Measurements from ENCODE around the gene MRPS2. TPM values are rescaled to one million over a fixed set of nuclear protein-coding genes. Genes with fewer than 3 reads are reported as not detected.

The MRPS2 gene
- polyA plus RNA-seq, 2 of the 4 experiments (the other 2 are of a cell fraction), result 66.9 to 90.1 TPM

DNA sequence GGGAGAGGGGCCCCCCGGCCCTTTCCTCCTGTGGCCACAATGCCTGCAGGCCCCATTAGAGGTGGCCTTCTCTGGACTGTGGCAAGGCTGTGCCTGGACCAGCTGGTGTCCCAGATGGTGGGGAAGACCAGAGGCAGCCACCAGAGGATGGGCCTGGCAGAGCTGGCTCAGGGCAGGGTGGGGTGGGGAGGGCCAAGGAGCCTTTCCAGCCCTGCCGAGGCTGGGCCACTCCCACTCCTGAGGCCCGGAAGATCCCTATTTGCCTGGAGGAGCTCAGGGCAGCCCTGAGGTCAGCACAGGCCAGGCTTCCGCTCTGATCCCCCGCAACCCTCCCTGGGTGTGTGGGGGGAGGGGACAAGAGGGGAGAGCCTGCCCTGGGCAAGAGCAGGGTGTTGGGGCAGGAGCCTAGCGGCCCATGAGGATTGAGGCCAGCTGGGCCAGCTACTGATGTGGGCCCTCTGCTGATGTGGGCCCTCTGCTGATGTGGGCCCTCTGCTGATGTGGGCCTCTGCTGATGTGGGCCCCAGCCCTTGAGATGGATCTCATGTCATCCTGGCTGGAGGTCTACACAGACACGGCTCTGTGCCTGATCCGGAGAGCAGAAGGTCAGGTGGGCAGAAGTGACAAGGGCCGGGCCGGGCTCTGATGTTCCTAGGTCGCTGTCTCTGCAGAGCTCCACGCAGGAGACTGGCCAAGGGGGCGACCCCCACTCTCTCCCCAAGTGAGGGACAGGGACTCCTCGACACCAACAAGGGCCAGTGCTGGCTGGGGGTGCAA is 6.0 kb downstream of the MRPS2 start:
- Histone ChIP-seq H3K9me3 (no peaks in the 10 kb centered on the region), H3K4me3 (no peak overlapping the region), H3K4me2 (no peak overlapping the region), H3K4me1 (peaks cover 11% of the 10 kb centered on the region), H3K27ac (no peak overlapping the region)
- DNase-seq (ENCODE audit: low read depth in 1 of 2, low spot score in 1 of 2) (no peak), FAIRE-seq (no peak), ATAC-seq (peak in 1 of 2 experiments; percentile 33; a peak in 3 of 6 replicates)
- ChIA-PET POLR2A (no interaction called here), CTCF (interaction anchor here (0.9 to 3.9 kb wide), 9 partner anchors 13 to 675 kb away, joined by 3 to 38 read pairs (median 8); partner anchors contain the start of gene PPP1R26)
- TF ChIP-seq CBX8 (IDR thresholded peaks at IDR 0.05), result no peak
- no peak for TF ChIP-seq CHD2 (IDR thresholded peaks at IDR 0.05; ENCODE audit: low read length, partially characterized antibody)
- TF ChIP-seq, protein P1, sequence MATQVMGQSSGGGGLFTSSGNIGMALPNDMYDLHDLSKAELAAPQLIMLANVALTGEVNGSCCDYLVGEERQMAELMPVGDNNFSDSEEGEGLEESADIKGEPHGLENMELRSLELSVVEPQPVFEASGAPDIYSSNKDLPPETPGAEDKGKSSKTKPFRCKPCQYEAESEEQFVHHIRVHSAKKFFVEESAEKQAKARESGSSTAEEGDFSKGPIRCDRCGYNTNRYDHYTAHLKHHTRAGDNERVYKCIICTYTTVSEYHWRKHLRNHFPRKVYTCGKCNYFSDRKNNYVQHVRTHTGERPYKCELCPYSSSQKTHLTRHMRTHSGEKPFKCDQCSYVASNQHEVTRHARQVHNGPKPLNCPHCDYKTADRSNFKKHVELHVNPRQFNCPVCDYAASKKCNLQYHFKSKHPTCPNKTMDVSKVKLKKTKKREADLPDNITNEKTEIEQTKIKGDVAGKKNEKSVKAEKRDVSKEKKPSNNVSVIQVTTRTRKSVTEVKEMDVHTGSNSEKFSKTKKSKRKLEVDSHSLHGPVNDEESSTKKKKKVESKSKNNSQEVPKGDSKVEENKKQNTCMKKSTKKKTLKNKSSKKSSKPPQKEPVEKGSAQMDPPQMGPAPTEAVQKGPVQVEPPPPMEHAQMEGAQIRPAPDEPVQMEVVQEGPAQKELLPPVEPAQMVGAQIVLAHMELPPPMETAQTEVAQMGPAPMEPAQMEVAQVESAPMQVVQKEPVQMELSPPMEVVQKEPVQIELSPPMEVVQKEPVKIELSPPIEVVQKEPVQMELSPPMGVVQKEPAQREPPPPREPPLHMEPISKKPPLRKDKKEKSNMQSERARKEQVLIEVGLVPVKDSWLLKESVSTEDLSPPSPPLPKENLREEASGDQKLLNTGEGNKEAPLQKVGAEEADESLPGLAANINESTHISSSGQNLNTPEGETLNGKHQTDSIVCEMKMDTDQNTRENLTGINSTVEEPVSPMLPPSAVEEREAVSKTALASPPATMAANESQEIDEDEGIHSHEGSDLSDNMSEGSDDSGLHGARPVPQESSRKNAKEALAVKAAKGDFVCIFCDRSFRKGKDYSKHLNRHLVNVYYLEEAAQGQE (IDR thresholded peaks at IDR 0.05), result no peak
- TF ChIP-seq RARB (CRISPR knock-in tag; IDR thresholded peaks at IDR 0.05), result no peak
- TF ChIP-seq KDM1A (IDR thresholded peaks at IDR 0.05; ENCODE audit: low read depth), result no peak
- no peak for TF ChIP-seq HEYL (CRISPR knock-in tag; IDR thresholded peaks at IDR 0.05)
- no peak for TF ChIP-seq ZNF302 (CRISPR knock-in tag; IDR thresholded peaks at IDR 0.05)
- TF ChIP-seq JUN (IDR thresholded peaks at IDR 0.05), result no peak
- TF ChIP-seq CHD4 (IDR thresholded peaks at IDR 0.05; ENCODE audit: borderline replicate concordance), result no peak
- TF ChIP-seq GATA3 (IDR thresholded peaks at IDR 0.05; ENCODE audit: borderline replicate concordance), result no peak
- TF ChIP-seq NFE2L2 (conservative IDR thresholded peaks at IDR 0.05; ENCODE audit: low read length), result no peak
- TF ChIP-seq BHLHE40 (IDR thresholded peaks at IDR 0.05; ENCODE audit: low read depth, low read length), result no peak
- no peak for TF ChIP-seq RCOR1 (IDR thresholded peaks at IDR 0.05; ENCODE audit: low read depth, low read length)
- no peak for TF ChIP-seq ZSCAN20 (CRISPR knock-in tag; IDR thresholded peaks at IDR 0.05)
- 100% methylated on average over 1 of the region's 14 CpGs for WGBS (ENCODE audit: missing lambda C conversion rate)

DNA sequence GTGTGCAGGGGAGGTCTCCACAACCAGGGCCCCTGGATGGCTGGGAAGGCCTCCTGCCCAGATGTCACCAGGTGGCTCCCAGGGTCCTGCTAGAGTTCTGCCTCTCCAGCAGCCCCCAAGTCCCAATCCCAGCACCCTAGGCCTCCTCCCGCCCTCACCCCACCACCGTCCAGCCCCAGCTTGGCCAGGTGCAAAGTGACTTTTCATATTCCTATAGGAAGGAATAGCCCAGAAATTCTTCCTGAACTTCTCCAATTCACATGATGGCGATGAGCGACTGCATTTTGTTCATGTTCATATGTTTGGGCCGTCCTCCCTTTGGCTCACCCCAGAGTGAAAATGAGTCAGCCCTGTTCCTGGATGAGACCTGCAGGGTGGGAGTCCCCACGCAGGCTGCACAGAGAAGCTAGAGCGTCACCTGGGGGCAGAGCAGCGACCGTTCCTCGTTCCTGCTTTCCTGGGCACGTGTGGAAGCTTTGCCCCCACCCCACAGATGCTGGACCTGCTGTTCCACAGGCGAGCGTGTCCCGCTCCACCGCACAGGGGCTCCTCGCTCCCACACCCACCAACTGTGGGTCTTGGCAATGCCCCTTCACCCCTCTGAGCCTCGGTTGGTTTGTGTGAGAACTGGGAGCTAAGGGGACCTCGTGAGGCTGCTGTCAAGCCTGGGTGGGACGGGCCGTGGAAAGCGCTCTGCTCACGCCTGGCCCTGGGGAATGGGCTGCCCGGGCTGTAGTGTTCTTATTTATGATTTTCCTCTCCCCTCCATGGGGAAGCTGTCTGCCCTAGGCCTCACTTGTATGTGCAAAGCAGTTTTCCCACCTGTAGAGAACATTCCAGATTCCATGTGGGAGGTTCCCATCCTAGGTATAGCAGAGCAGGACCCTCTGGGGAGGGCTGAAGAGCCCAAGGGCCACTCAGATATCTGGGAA is 6.9 kb downstream of the MRPS2 start:
- no peak overlapping the region for H3K4me3 ChIP-seq
- ATAC-seq (no peak), DNase-seq (ENCODE audit: low read depth in 1 of 2, low spot score in 1 of 2) (no peak), FAIRE-seq (no peak)
- no peaks in the 10 kb centered on the region for H3K9me3 ChIP-seq
- POLR2A ChIA-PET, result no interaction called here
- H3K27ac ChIP-seq, result no peak overlapping the region
- TF ChIP-seq HOXA7 (CRISPR knock-in tag; IDR thresholded peaks at IDR 0.05) (no peak), PHF8 (IDR thresholded peaks at IDR 0.05; ENCODE audit: borderline replicate concordance, low read depth) (no peak), JUNB (IDR thresholded peaks at IDR 0.05) (no peak), CBX8 (IDR thresholded peaks at IDR 0.05) (no peak), ZSCAN20 (CRISPR knock-in tag; IDR thresholded peaks at IDR 0.05) (no peak), CHD4 (IDR thresholded peaks at IDR 0.05; ENCODE audit: borderline replicate concordance) (no peak), HDAC2 (IDR thresholded peaks at IDR 0.05) (no peak), TFCP2L1 (CRISPR knock-in tag; IDR thresholded peaks at IDR 0.05) (no peak), NPAS2 (CRISPR knock-in tag; IDR thresholded peaks at IDR 0.05; ENCODE audit: borderline replicate concordance) (no peak), SMC3 (IDR thresholded peaks at IDR 0.05) (no peak), RNF2 (IDR thresholded peaks at IDR 0.05; ENCODE audit: borderline replicate concordance, low read depth) (no peak), BHLHE40 (IDR thresholded peaks at IDR 0.05; ENCODE audit: low read depth, low read length) (no peak), CBX2 (IDR thresholded peaks at IDR 0.05; ENCODE audit: borderline replicate concordance, low read depth) (no peak)
- TF ChIP-seq, protein P2, sequence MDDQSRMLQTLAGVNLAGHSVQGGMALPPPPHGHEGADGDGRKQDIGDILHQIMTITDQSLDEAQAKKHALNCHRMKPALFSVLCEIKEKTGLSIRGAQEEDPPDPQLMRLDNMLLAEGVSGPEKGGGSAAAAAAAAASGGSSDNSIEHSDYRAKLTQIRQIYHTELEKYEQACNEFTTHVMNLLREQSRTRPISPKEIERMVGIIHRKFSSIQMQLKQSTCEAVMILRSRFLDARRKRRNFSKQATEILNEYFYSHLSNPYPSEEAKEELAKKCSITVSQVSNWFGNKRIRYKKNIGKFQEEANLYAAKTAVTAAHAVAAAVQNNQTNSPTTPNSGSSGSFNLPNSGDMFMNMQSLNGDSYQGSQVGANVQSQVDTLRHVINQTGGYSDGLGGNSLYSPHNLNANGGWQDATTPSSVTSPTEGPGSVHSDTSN (IDR thresholded peaks at IDR 0.05), result no peak
- TF ChIP-seq, protein P3, sequence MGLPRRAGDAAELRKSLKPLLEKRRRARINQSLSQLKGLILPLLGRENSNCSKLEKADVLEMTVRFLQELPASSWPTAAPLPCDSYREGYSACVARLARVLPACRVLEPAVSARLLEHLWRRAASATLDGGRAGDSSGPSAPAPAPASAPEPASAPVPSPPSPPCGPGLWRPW (IDR thresholded peaks at IDR 0.05), result no peak
- TF ChIP-seq, protein P4, sequence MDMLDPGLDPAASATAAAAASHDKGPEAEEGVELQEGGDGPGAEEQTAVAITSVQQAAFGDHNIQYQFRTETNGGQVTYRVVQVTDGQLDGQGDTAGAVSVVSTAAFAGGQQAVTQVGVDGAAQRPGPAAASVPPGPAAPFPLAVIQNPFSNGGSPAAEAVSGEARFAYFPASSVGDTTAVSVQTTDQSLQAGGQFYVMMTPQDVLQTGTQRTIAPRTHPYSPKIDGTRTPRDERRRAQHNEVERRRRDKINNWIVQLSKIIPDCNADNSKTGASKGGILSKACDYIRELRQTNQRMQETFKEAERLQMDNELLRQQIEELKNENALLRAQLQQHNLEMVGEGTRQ (IDR thresholded peaks at IDR 0.05), result no peak
- H3K4me1 ChIP-seq, result peaks cover 2% of the 10 kb centered on the region
- 86% methylated on average over 23 of the region's 23 CpGs for WGBS (ENCODE audit: missing lambda C conversion rate)
- CTCF ChIA-PET, result interaction anchor here (0.5 to 3.9 kb wide), 7 partner anchors 14 to 421 kb away, joined by 3 to 38 read pairs (median 5); partner anchors contain the start of gene PPP1R26
- no peak overlapping the region for H3K4me2 ChIP-seq

Measured in A549 (cell line).